AG09319 (cell line): ENCODE results near the gene ANTKMT.
A peak's percentile ranks its signal among the peaks of the same experiment; 100 is the strongest.

Experiments used
- DNase-seq: peaks from one replicate; pipeline ENCODE4 v3.0.0-alpha.2; 2010; ENCODE audit warnings: low read depth; ENCODE audit errors: extremely low read depth
- TF ChIP-seq, protein P1 (sequence below): IDR thresholded peaks from 2 replicates; pipeline ENCODE4 v1.5.1; 2011; ENCODE audit warnings: low read depth, mild to moderate bottlenecking, inconsistent platforms, low read length, moderate library complexity

Gene ANTKMT

DNA sequence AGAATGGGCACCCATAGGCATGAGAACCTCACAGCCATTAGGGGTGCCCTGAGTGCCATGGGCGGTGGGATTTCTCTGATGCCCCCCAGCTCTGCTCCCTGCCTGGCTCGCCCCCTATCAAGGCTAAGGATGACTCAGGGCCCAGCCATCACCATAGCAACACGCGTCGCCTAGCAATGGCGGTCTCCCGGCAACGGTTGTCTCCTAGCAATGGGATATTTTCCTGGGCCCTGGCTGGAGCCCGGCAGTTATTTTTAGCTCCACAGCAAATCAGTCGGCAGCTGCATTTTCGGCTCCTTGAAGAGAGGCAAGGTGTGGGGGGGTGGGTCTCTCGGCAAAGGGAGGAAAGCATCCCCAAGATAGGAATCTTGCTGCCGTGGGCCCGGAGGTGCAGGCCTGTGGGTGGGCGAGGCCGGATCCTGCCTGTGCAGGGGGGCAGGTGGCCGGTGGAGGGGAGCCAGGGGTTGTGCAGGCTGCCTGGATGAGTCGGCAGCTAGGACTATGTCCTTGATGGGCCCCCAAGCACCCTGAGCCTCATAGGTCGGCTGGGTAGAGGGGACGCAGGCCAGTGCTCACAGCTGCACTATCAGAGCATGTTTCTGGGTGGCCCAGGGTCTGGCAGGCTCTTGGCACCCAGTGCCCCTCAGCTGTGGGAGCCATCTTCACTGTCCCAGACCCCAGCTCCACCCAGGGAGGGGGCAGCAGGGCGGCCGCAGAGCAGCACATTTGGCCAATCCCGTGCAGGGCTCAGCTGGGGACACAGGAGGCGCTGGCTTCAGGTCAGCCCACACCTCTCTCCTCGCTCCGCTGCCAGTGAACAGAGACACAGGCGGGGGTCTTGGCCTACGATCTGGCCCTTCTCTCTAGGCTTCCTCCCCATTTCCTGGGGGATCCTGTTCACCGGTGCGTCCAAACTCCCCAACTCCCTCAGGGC lies 11.1 kb upstream of the ANTKMT start:
- TF ChIP-seq, protein P1, sequence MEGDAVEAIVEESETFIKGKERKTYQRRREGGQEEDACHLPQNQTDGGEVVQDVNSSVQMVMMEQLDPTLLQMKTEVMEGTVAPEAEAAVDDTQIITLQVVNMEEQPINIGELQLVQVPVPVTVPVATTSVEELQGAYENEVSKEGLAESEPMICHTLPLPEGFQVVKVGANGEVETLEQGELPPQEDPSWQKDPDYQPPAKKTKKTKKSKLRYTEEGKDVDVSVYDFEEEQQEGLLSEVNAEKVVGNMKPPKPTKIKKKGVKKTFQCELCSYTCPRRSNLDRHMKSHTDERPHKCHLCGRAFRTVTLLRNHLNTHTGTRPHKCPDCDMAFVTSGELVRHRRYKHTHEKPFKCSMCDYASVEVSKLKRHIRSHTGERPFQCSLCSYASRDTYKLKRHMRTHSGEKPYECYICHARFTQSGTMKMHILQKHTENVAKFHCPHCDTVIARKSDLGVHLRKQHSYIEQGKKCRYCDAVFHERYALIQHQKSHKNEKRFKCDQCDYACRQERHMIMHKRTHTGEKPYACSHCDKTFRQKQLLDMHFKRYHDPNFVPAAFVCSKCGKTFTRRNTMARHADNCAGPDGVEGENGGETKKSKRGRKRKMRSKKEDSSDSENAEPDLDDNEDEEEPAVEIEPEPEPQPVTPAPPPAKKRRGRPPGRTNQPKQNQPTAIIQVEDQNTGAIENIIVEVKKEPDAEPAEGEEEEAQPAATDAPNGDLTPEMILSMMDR = no peak
- DNase-seq = no peak

DNA sequence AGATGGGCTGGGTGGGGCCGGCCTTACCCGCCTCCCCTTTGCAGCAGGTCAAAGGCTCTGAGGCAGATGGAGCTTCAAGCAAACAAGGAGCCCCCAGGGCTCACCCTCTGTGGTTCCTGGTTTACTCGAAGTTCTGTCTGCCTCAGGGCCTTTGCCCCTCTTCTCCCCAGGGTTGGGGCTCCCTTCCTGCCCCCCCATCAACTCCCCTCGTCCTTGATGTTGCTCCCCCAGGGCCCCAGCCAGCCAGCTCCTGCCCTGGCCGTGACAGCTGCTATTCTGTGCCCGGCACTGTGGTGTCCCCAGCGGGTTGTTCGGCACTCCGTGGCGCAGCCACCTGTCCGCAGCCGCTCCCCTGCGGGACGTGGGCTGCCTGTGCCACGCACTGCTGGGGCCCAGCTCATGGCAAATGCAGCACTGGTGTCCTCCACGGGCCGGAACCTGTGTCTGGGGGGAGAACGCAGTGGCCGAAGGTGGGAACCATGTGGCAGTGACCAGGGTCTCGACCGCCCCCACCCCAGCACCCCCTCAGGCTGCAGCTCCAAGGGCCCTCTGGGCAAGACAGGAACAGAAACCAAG lies 10.4 kb upstream of the ANTKMT start:
- TF ChIP-seq, protein P1 = no peak
- DNase-seq = no peak

DNA sequence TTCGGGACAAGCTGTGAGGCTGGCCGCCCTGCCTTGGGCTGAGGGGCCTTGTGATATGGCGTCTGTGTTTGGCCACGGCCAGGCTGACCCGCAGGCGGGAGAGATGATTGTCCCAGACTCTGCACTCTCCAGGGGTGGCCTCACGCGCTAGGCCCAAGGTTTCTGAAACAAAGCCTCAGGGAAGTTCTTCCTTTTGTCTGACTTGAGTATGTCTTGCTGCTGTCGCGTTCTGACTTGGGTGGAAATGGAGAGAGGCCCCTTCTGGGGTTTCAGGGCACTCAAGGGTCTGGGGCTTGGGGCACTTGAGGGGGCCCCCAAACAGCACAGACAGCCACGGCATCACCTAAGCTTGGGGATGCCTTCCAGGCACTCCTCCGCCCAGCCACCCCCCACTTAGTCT lies 9.9 kb upstream of the ANTKMT start:
- TF ChIP-seq, protein P1 = no peak
- no peak for DNase-seq

DNA sequence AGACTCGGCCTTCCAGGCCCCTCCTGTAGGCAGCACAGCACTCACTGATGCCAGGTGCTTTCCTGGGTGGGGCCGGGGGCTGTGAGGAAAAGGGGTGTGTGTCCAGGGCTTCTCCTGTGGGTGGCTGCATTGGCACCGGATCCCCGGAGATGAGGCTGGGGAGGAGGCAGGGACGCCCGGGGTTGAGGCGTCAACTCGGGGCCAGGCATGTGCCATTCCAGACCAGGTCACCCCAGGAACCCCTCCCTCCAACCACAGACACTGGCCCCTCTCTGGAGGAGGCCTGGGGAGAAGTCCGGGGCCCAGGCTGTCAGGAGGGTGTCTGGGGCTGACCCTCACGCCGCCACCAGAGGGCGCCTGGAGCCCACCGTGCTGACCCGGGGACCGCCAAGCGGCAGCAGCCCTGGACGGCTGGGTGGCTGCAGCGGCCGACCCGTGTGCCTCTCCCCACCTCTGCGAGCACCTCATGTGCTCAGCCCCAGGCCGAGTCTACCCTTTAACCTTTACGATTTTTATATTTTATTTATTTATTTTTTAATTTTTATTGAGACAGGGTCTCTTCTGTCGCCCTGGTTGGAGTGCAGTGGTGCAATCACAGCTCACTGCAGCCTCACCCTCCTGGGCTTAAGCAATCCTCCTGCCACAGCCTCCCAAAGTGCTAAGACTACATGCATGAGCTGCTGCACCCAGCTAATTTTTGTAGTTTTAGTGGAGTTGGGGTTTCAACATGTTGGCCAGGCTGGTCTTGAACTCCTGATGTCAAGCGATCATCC lies 9.2 kb upstream of the ANTKMT start:
- TF ChIP-seq, protein P1 = peak; percentile 88
- DNase-seq = no peak

DNA sequence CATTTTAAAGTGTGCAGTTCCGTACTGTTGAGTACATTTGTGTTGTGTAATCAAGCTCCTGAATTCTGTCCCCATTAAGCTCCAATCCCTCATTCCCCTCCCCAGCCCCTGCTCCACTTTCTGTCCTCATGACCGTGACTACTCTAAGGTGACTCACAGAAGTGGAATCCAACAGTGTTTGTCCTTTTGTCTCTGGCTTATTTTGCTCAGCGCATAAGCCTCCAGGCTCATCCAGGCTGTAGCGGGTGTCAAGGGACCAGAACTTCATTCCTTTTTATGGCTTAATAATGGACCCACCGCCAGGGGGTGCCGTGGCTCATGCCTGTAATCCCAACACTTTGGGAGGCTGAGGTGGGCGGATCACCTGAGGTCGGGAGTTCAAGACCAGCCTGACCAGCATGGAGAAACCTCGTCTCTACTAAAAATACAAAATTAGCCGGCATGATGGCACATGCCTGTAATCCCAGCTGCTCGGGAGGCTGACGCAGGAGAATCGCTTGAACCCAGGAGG lies 8.2 kb upstream of the ANTKMT start:
- peak; percentile 45 for DNase-seq

DNA sequence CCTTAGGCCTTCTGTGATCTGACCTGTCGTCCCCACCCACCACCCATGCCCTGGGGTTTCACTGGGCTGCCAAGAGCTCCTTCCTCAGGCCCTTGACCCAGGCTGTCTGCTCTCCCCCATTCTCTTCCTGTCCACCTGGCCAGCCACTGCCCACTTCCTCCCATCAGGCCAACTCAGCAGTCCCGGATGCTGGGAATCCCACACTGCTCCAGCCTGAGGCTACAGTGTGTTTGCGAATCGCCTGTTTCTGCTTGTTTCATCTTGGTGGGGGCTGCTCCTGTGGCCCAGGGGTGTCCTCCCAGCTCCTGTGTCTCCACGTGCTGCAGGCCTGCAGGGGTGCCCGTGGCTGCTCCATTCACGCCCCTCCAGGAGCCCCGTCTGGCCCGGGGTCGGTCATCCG lies 6.9 kb upstream of the ANTKMT start:
- TF ChIP-seq, protein P1 = no peak
- no peak for DNase-seq

More for the DNA sequence above, 8.2 kb upstream of the ANTKMT start:
- TF ChIP-seq, protein P1 = peak; percentile 32
